Measurements from ENCODE around the gene ITPA. TPM values are rescaled to one million over a fixed set of nuclear protein-coding genes. Genes with fewer than 3 reads are reported as not detected.
"Not testable (repeated sequence)": the region's sequence is repeated elsewhere in the genome, so short reads cannot be mapped to it uniquely, and the experiment has no call there.

ITPA gene
- total and polyA plus RNA-seq, 2 of the 4 experiments (the other 2 are of a cell fraction) = 32.4 to 49.0 TPM

- H3K4me3 ChIP-seq (ENCODE audit: insufficient read depth, low read depth, low read length); H2BK5ac ChIP-seq (ENCODE audit: low read depth, low read length, poor library complexity, severe bottlenecking); H3K18ac ChIP-seq (ENCODE audit: low read depth, low read length); H3K4me1 ChIP-seq (ENCODE audit: control insufficient read depth, insufficient read depth, low read length); H2AK5ac ChIP-seq (ENCODE audit: low read depth, low read length); H3K79me1 ChIP-seq (ENCODE audit: low read depth in 1 of 2, low read length in 2 of 2); H2BK20ac ChIP-seq (ENCODE audit: low read depth, low read length); H4K5ac ChIP-seq (ENCODE audit: low read depth, low read length); H4K8ac ChIP-seq (ENCODE audit: low read depth in 2 of 2, low read length in 2 of 2); H2BK15ac ChIP-seq (ENCODE audit: low read depth, low read length); H3K4me2 ChIP-seq (ENCODE audit: low read depth, low read length); in situ Hi-C loops (cut with MboI; ENCODE audit: low sequenced_read_pairs); DNase-seq; H3K14ac ChIP-seq (replicated peaks; ENCODE audit: low read depth, low read length); H3K9me1 ChIP-seq (ENCODE audit: insufficient read depth, low read length); H3K27me3 ChIP-seq (ENCODE audit: control insufficient read depth, insufficient read depth, low read length); H2BK120ac ChIP-seq (ENCODE audit: low read depth, low read length); H3K23ac ChIP-seq (ENCODE audit: low read depth, low read length); H3K9me3 ChIP-seq (ENCODE audit: control insufficient read depth, insufficient read depth, low read length); H3K4ac ChIP-seq (ENCODE audit: low read depth, low read length); intact Hi-C loops (cut with micrococcal nuclease); dilution Hi-C loops (cut with HindIII; ENCODE audit: low sequenced_read_pairs, unreplicated experiment); H4K91ac ChIP-seq (ENCODE audit: insufficient read depth, low read depth, low read length); H3K56ac ChIP-seq (ENCODE audit: extremely low read depth, insufficient read depth, low read length); BruUV-seq (replicated peaks); H4K20me1 ChIP-seq (ENCODE audit: insufficient read depth, low read length); ATAC-seq (ENCODE audit: low read depth); H3K36me3 ChIP-seq (ENCODE audit: control insufficient read depth, insufficient read depth, low read length); H3K9ac ChIP-seq (ENCODE audit: low read depth, low read length); H3K27ac ChIP-seq (ENCODE audit: insufficient read depth, low read length); CTCF ChIA-PET; H2AK9ac ChIP-seq (replicated peaks; ENCODE audit: low read depth, low read length, poor library complexity); POLR2A ChIA-PET (ENCODE audit: unreplicated experiment); H2AFZ ChIP-seq (replicated peaks; ENCODE audit: low read length, poor library complexity): not testable (repeated sequence)
- WGBS, 2 experiments (ENCODE audit: extremely low coverage in 2 of 2, insufficient read length in 1 of 2) = 100% methylated on average over 1 of the region's 5 CpGs; no CpG with 5 or more reads in 1 of the 2 experiments
These were observed 26.9 kb upstream of the ITPA start for GRCh38 chr20:3182429-3182828.

Measured in IMR-90 (cell line).